Endothelial cell of umbilical vein (primary cell): ENCODE data around the gene ERBB3. TPM values are rescaled to one million over a fixed set of nuclear protein-coding genes. Genes with fewer than 3 reads are reported as not detected.

Experiments used
- BruUV-seq: library from RNA; stranded (reverse); fragments of 400-500 nt; replicated peaks from 2 replicates; lab custom pipeline; 2021; lab: Mats Ljungman, UMichigan
- CTCF ChIA-PET: fragments of 300-600, 350-600 bp; sonication (Branson Sonifier 250); formaldehyde crosslinking; loops from one replicate; lab custom pipeline; 2021; ENCODE audit warnings: antibody characterized with exemption, inconsistent platforms; lab: Charles Lee
- POLR2A ChIA-PET: fragments of 300-600, 350-600 bp; sonication (Branson Sonifier 250); formaldehyde crosslinking; loops from one replicate; lab custom pipeline; 2021; ENCODE audit warnings: antibody characterized with exemption, inconsistent platforms; lab: Charles Lee
- DNase-seq: peaks from one replicate; pipeline ENCODE4 v3.0.0-alpha.2; 2011; ENCODE audit warnings: low read depth, low spot score
- FAIRE-seq: peaks from 2 replicates; lab custom pipeline; 2011; peaks lifted over from hg19 to GRCh38; lab: Jason Lieb, UNC
- H2AFZ ChIP-seq: 2 replicates; pipeline ENCODE4 v1.6.0; 2012; ENCODE audit warnings: low read depth, low read length, control low read depth, inconsistent platforms
- H3K27ac ChIP-seq: 2 replicates; pipeline ENCODE4 v1.5.1; 2011; ENCODE audit warnings: low read depth, mild to moderate bottlenecking, control low read depth, low read length, moderate library complexity; ENCODE audit not compliant: insufficient read depth
- H3K27me3 ChIP-seq, 2 experiments: 2 replicates each; pipeline versions ENCODE4 v1.6.0 to v1.6.1; 2011; ENCODE audit warnings: low read length in 2 of 2, mixed read lengths in 1 of 2; ENCODE audit not compliant: control insufficient read depth in 2 of 2, insufficient read depth in 2 of 2
- H3K36me3 ChIP-seq, 2 experiments: 2 replicates in 1 of 2; 3 replicates in 1 of 2; pipeline ENCODE4 v1.5.1; 2011; ENCODE audit warnings: low read length in 2 of 2, mild to moderate bottlenecking in 1 of 2, moderate library complexity in 1 of 2; ENCODE audit not compliant: control insufficient read depth in 2 of 2, insufficient read depth in 2 of 2; ENCODE audit errors: extremely low read depth in 1 of 2
- H3K4me1 ChIP-seq: 3 replicates; pipeline ENCODE4 v1.5.1; 2011; ENCODE audit warnings: mild to moderate bottlenecking, low read length; ENCODE audit not compliant: control insufficient read depth, insufficient read depth; ENCODE audit errors: extremely low read depth
- H3K4me2 ChIP-seq: 2 replicates; pipeline ENCODE4 v1.6.1; 2011; ENCODE audit warnings: low read length, control low read depth, mixed read lengths; ENCODE audit not compliant: insufficient read depth
- H3K4me3 ChIP-seq, 3 experiments: fragments of 200-600 bp in 1 of 3; sonication (generic), shearing (Covaris generic) in 1 of 3; replicated peaks in 1 of 3; 2 replicates each; pipeline ENCODE4 v1.5.1; 2011 to 2016; ENCODE audit warnings: control low read depth in 3 of 3, low read length in 3 of 3, mild to moderate bottlenecking in 2 of 3, inconsistent platforms in 1 of 3, low read depth in 1 of 3, moderate library complexity in 1 of 3; ENCODE audit not compliant: insufficient read depth in 1 of 3
- H3K79me2 ChIP-seq: 2 replicates; pipeline ENCODE4 v1.6.0; 2012; ENCODE audit warnings: low read length, inconsistent platforms; ENCODE audit not compliant: control insufficient read depth, insufficient read depth
- H3K9ac ChIP-seq: replicated peaks from 2 replicates; pipeline ENCODE3; 2011; ENCODE audit warnings: low read length, control low read depth; ENCODE audit not compliant: insufficient read depth; ENCODE audit errors: extremely low read depth
- H3K9me1 ChIP-seq: replicated peaks from 3 replicates; pipeline ENCODE4 v1.6.0; 2011; ENCODE audit warnings: mild to moderate bottlenecking, low read length; ENCODE audit not compliant: control insufficient read depth, insufficient read depth; ENCODE audit errors: extremely low read depth
- H3K9me3 ChIP-seq: replicated peaks from 2 replicates; pipeline ENCODE4 v1.5.1; 2012; ENCODE audit warnings: low read length, inconsistent platforms; ENCODE audit not compliant: control insufficient read depth, insufficient read depth
- H4K20me1 ChIP-seq: replicated peaks from 2 replicates; pipeline ENCODE3; 2011; ENCODE audit warnings: mild to moderate bottlenecking, low read length; ENCODE audit not compliant: control insufficient read depth, insufficient read depth; ENCODE audit errors: extremely low read depth
- CTCF ChIP-seq, 2 donors: IDR thresholded peaks; 1 replicate in 1 of 2; 2 replicates in 1 of 2; pipeline ENCODE4 v1.5.1; 2011; ENCODE audit warnings: low read length in 2 of 2, mild to moderate bottlenecking in 2 of 2, moderate library complexity in 2 of 2, control low read depth in 1 of 2, inconsistent platforms in 1 of 2, low read depth in 1 of 2; ENCODE audit not compliant: insufficient read depth in 1 of 2; ENCODE audit errors: extremely low read depth in 1 of 2
- EZH2 ChIP-seq: IDR thresholded peaks from 2 replicates; pipeline ENCODE4 v1.6.1; 2012; ENCODE audit warnings: borderline replicate concordance, low read depth, mild to moderate bottlenecking, moderate library complexity, low read length, inconsistent platforms; ENCODE audit not compliant: severe bottlenecking
- FOS ChIP-seq: IDR thresholded peaks from 2 replicates; pipeline ENCODE4 v1.6.1; 2011; ENCODE audit warnings: mild to moderate bottlenecking, low read length, moderate library complexity, borderline replicate concordance; ENCODE audit not compliant: insufficient read depth
- GATA2 ChIP-seq: IDR thresholded peaks from 2 replicates; pipeline ENCODE4 v1.7.0; 2011; ENCODE audit warnings: low read depth, mild to moderate bottlenecking, moderate library complexity, mixed read lengths, low read length; ENCODE audit not compliant: insufficient read length, insufficient read depth
- MAX ChIP-seq: IDR thresholded peaks from 2 replicates; pipeline ENCODE4 v1.6.1; 2011; ENCODE audit not compliant: insufficient read depth, insufficient read length
- MYC ChIP-seq: IDR thresholded peaks from one replicate; pipeline ENCODE4 v1.6.1; 2011; ENCODE audit warnings: mild to moderate bottlenecking, low read depth, low read length
- POLR2A ChIP-seq: IDR thresholded peaks from 2 replicates; pipeline ENCODE4 v1.6.1; 2012; ENCODE audit warnings: low read depth, mild to moderate bottlenecking, control low read depth, low read length
- dilution Hi-C: fragments of 300-500 bp; cut with MboI; formaldehyde crosslinking; loops from one replicate; pipeline ENCODE4 v1.15.0; 2019; ENCODE audit warnings: low sequenced_read_pairs; ENCODE audit not compliant: extremely low pct_ligation_motif_present
- intact Hi-C: fragments of 100-400 bp; cut with micrococcal nuclease; formaldehyde crosslinking; loops from one replicate; pipeline ENCODE4 v1.10.0; 2022
- polyA plus RNA-seq, 4 experiments: library from polyadenylated mRNA; depleted of rRNA in 3 of 4; stranded (reverse) in 3 of 4; unstranded in 1 of 4; fragments of >200 nt; gene quantifications; 2 replicates each; pipeline versions ENCODE4 v1.2.1 to v1.2.3, GENCODE V29; 2011 to 2012; ENCODE audit warnings: missing spikeins in 1 of 4
- total RNA-seq: library from RNA; stranded (reverse); gene quantifications from 2 replicates; pipeline ENCODE4 v1.2.3, GENCODE V29; 2021

The ERBB3 gene
- total and polyA plus RNA-seq, 2 donors (not counting 3 experiments of a cell fraction or from before 2014, with no cell fraction given) = 0.11 to 1.5 TPM

DNA sequence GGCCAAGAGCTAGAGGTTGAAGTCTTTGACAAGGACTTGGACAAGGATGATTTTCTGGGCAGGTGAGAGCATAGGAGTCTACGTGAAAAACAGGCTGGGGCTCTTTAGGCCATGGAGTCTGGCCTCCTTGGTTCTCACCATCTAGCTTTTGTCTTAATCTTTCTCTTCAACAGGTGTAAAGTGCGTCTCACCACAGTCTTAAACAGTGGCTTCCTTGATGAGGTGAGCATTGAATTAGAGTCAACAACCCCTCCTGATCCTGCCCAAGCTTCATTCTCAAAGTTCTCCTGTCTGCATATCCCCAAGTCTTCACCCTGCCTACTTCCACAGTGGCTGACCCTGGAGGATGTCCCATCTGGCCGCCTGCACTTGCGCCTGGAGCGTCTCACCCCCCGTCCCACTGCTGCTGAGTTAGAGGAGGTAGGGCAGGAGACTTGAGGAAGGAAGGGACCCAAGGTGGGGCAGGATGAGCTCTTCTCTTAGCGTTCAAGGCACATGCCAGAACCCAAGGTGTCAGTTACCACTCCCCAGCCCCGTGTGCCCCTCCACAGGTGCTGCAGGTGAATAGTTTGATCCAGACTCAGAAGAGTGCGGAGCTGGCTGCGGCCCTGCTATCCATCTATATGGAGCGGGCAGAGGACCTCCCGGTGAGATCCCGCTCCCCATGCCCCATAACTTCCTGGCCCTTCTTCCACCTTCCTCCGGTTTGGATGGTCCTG is 58.0 kb downstream of the ERBB3 start:
- POLR2A ChIA-PET = interaction anchor here (0.6 kb wide), 1 partner anchor 25 kb away, joined by 3 read pairs; no protein-coding TSS in a partner anchor
- Histone ChIP-seq H3K27ac (no peak overlapping the region), H3K9me3 (no peaks in the 10 kb centered on the region), H3K9me1 (no peaks in the 10 kb centered on the region), H2AFZ (no peak overlapping the region), H3K4me2 (no peak overlapping the region), H3K4me3 (no peak overlapping the region), H3K79me2 (no peaks in the 10 kb centered on the region), H3K27me3 (no peaks in the 10 kb centered on the region), H3K36me3 (peaks cover 23 to 50% of the 10 kb centered on the region in 2 experiments), H4K20me1 (no peaks in the 10 kb centered on the region), H3K9ac (no peak overlapping the region), H3K4me1 (peaks cover 5% of the 10 kb centered on the region)
- intact Hi-C loops = no loop called here
- CTCF ChIA-PET = interaction anchor here (0.8 kb wide), 1 partner anchor 10 kb away, joined by 3 read pairs; the partner anchor contains the start of gene ESYT1
- DNase-seq (no peak), FAIRE-seq (no peak)
- dilution Hi-C loops = no loop called here
- BruUV-seq = no TSS peak
- TF ChIP-seq EZH2 (no peak), GATA2 (no peak), POLR2A (no peak), FOS (no peak), MAX (no peak), MYC (no peak), CTCF (IDR thresholded peaks at IDR 0.05; ENCODE audit: extremely low read depth in 1 of 2, insufficient read depth in 1 of 2, low read depth in 1 of 2, low read length in 2 of 2) (no peak)
